COR-L47 (cell line): ENCODE measurements around the gene RAPGEF6.
A peak's percentile ranks its signal among the peaks of the same experiment; 100 is the strongest.
"Not testable (repeated sequence)": the region's sequence is repeated elsewhere in the genome, so short reads cannot be mapped to it uniquely, and the experiment has no call there.

Source experiments
- DNase-seq: peaks from one replicate; lab custom pipeline; 2025; lab: John Stamatoyannopoulos, UW

The RAPGEF6 gene

DNA sequence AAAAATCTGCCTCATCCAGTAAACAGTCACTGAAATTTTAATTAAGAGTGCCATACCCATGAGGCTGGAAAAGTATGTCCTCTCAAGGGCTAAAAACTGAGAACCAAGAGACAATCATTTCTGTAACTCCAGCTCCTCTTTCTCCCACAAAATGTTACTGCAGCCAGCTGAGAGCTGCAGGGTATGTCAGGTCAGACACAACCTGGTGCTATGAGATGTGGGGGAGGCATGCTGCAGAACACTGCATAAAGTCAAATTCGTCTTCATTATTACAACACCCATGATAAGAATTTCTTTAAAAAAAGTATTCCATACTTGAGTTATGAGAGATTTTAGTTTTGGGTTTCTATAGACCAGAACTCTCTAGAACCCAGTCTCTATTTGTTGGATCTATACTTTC, 209.0 kb downstream of the RAPGEF6 start:
- no peak for DNase-seq

GRCh38 chr5:131423056-131423455, 212.0 kb downstream of the RAPGEF6 start:
- peak; percentile 6 for DNase-seq

- no peak for DNase-seq
Measured at GRCh38 chr5:131419877-131420276, 215.2 kb downstream of the RAPGEF6 start.

DNA sequence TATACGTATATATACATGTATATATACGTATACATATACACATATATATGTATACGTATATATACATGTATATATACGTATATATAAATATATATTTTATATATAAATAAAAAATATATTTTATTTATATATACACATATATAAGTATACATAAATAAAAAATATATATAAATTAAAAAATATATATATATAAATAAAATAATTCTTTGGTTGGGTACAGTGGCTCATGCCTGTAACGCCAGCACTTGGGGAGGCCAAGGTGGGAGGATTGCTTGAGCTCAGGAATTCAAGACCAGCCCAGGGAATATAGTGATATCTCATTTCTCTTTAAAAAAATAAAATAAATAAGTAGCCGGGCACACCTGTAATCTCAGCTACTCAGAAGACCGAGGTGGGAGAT, 216.2 kb downstream of the RAPGEF6 start:
- DNase-seq = no peak

DNA sequence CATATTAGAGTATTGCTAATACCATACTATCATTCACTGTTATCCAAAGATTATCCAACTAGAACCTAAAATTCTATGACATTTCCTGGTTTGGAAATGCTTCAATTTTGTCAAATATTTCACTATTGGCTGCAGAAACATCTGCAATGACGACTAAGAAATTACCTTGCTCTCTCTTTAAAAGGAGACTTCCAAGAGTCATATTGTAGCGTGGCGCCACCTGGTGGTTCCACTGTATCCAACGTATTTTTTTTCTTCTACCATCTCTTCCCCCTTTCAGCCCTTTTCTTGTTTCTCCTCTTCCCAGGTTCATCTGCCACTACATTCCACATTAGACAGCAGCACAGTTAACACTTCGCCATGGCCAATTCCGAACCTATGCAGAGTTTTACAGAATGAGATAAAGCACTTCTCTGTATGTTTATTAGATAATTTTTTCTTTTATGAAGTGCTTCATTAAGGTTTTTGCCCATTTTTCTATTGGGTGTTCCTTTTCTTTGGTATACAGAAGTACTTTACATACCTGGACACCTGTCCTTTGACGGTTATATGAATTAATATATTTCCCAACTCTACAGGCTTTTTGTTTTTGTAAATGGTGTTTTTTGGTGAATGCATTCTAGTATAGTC, 217.7 kb downstream of the RAPGEF6 start:
- DNase-seq = peak; percentile 65

DNA sequence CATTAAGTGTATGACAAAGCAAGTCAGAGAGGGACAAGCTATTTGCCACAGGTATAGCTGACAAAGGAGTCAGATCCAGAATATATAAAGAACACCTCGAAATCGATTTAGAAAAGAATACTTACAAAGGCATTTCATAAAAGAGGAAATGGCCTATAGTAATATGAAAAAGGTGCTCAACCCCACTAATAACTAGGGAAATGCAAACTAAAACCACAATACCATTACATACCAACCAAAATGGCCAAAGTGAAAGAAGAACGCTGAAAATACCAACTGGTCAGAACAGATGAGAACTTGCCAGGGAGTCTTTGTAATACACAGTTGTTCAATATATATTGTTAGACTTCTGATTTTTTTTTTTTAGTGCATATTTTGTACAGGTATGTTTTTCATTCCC, 218.3 kb downstream of the RAPGEF6 start:
- no peak for DNase-seq

GRCh38 chr5:131413605-131414559, 221.1 kb downstream of the RAPGEF6 start:
- DNase-seq = no peak

DNA sequence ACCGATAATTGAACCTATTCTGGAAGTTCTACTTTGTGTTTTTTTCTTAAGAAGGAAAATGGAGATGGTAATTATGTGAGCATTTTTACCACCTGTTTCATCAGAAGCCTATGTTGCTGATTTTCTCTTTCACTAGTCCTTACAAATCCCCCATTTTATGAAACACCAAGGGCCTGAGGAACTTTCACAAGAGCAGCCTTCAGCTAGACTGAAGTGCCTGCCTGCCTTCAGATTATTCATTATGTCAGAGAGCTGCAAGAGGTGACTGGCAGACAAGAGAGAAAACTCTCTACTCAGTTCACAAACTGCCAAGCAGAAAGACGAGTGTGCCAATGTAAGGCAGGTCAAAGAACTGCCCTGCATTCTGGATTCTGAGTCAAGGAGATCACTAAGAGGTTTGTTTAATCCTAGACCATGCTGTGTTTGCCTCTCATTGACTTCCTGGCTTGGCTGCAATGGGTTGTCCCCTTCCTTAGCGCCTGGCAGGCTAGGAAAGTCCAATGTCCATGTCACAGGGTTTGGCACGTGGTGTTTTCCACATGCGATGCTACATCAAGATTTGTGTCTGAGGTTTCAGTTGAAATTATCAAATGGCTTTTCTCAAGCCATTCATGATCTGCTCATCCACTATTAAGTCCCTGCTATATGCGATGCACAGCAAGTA, 227.9 kb downstream of the RAPGEF6 start:
- DNase-seq = no peak

- DNase-seq = no peak
Measured at GRCh38 chr5:131406076-131406475, 229.0 kb downstream of the RAPGEF6 start.

DNA sequence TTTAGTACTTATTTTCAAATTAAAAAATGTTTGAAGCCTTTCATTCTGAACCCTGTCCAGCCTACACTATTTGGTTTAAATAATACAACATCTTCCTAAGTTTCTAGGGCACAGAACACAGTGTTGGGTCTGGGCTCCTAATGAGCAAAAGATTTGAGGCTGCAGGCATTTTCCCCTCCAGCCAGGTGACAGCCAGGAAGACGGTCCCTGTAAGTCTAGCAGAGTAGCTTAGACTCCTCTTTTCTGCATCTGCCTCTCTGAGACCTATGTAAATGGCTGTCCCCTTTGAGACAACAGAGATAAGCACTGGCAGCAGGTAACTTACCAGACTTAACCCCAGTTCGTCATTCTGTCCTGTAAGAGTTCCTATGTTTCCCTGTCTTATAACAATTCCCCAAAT, 229.4 kb downstream of the RAPGEF6 start:
- no peak for DNase-seq

DNA sequence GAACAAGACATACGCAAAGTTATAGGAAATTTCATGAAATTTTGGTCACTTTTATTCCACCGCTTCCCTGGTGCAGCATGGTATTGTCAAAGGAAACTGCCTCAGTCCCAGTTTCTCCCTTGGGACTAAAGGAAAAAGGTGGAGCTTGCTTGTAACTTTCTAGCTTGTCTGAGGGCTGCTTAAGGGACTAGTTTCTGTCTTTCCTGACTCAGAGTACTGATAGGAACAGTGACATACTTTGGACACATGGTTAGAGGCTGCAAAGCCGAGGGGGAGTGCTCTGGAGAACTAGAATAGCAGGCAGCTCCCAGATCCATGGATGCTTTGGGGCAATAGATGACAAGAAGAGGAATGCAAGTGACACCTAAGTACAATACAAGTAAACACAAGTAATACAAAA, 234.4 kb downstream of the RAPGEF6 start:
- no peak for DNase-seq

GRCh38 chr5:131399007-131399406, 236.0 kb downstream of the RAPGEF6 start:
- not testable (repeated sequence) for DNase-seq

DNA sequence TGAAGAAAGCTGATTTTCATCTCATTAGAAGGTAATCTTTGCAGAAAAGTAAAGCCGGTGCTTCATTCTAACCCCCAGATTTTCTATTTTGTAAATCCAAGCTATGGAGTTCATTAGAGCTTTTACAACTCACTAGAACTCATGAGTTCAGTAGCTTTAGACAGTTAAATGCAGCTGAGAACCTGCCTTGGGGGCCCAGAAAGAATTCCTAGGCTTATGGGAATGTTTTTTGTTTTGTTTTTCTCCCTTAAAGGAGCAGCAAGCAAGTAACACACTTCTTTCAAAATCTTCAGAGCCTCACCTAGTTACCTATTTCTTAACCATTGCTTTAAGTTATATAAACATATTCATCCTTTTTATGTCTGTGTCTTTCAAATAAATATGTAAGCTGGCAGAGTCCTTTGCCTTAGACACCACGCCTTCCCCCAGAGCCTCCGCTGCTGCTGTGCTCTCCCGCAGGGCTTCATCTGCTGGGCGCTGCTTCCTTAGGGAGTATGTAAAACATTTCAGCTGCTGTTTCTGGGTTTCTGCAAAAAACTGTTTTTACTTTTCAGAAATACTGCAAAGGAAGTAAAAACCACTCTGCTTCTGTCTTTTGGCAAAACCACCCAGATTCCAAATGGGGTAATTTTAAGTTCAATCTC, 238.3 kb downstream of the RAPGEF6 start:
- DNase-seq = no peak

GRCh38 chr5:131396015-131396414, 239.0 kb downstream of the RAPGEF6 start:
- DNase-seq = no peak

DNA sequence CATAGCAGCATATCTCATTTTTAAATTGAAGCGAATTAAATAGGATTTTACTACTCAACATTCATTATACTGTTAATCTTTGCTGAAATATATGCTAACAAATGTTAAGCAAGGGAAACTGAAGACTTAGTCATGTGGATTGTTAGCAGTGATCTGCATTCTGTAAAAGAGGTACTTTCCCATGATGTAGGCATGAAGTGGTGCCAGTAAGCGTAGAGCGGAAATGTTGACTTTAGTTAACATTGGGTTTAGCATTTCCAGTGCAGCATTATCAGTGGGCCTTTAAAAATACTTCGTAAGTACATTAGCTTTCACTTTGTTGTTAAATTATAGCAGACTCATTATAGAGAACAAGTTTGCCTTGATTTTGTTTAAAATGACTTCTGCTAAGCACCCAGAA, 240.9 kb downstream of the RAPGEF6 start:
- DNase-seq = no peak

DNA sequence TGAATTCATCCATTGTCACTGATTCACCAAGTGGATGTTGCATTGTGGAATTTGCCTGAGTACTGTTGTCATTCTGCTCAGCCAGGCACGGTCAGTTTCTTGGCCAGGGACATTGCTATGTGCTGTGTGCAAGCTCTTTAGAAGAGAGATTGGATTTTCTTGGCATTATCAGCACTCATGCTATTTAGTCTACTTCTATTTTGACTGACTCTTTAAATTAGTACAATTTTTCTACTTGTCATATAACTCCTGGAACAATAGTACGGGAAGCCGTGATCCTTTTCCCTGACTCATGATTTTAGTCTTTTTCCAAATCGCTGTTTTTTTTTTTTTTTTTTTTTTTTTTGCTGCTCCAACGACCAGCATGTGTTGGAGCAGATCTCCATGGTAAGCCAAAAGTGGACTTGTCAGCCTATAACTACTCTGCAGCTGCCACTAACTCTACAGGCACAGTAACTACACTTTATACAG, 241.5 kb downstream of the RAPGEF6 start:
- DNase-seq = no peak

DNA sequence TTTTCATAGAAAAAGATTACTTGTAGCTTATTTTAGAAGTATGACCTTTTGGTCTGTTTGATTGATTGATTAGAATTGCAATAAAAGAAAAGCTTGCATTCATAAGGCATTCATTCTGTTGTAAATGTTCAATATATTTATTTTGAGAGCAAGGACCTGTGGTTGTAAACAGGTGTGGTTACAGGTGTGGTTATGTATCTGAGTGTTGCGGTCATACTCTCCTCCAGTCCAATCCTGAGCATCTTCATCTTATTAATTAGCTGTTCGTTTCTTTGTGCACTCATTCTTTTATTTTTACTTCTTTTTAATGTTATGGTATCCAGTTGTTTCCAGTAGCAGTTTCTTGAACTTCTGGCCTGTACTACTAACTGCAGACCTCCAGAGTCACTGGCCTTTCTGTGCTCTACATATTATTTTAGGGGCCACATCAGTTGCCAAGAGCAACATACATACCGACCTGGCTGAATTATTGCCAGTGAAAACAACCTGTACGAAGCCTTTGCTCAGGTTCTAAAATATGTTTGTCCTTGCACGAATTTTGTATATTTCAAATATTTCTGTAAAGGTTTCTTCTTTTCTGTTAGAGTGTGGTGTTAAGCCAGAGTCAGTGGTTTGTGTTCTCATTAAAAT, 242.4 kb downstream of the RAPGEF6 start:
- no peak for DNase-seq

- no peak for DNase-seq
Measured at GRCh38 chr5:131389869-131390265, 245.2 kb downstream of the RAPGEF6 start.

DNA sequence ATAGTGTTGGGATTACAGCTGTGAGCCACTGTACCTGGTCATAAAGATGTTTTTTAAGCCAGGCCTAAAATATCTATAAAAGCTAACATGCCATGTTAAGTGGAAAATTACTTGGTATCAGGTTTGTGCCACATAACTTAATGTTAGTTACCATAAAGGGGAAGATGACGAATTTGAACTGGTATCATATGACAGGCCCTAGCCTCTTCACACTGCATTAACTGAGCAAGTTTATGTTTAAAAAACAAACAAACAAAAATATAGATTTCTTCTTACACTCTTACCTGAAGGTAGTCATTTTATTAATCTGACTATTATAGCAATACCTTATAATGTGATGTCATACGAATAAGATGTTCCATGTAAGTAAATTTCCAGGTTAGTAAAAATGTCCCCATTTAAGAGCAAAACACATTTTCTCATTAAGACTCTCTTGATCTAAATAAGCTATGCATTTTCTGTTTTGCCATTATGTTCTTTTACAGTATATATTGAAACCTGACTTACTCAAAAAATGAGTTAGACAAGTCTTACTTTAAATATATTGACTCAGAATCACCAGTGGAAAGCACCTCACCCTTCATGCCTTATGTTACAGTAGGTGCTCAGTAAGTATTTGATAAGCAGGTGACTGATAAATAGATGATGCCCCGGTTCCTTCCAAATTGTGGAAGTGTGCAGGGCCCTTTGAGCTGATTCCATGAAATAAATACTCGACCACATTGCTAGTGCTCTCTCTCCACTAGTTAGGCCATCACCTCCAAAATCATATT, 245.7 kb downstream of the RAPGEF6 start:
- DNase-seq = no peak

DNA sequence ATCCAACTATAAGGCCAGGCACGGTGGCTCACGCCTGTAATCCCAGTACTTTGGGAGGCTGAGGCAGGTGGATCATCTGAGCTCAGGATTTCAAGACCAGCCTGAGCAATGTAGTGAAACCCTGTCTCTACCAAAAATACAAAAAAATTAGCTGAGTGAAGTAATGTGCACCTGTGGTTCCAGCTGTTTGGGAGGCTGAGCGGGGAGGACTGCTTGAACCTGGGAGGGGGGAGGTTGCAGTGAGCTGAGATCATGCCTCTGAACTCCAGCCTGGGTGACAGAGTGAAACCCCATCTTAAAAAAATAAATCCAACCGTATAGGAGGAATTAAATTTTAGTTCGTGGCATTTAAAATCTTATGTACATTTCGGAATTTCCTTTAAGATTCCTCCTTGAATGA, 247.8 kb downstream of the RAPGEF6 start:
- no peak for DNase-seq

DNA sequence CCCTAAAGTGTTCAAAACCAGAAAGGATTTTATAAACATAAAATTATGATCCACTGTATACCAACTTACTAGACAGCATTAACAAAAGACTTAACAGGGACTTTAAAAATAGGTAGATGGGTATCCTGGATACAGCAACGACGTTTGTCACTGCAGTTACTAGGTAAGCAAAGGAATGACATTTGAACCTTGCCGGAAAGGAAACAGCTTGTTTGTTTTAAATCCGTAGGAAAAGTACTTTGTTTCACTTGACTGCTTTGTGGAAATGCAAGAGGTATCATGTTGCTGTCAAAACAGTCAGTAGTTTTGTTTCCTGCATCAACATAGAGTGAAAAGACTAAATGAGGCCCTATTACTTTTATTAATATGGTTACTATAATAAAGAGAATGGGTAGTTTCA, 248.2 kb downstream of the RAPGEF6 start:
- peak; percentile 22 for DNase-seq
